Anterior cingulate cortex (tissue), 58 donors: ENCODE measurements around the gene ACADS.
A peak's percentile ranks its signal among the peaks of the same experiment; 100 is the strongest.

Source experiments
- DNase-seq, 58 donors: peaks; one replicate each; lab custom pipeline; 2025; lab: John Stamatoyannopoulos, UW

The ACADS gene, protein sequence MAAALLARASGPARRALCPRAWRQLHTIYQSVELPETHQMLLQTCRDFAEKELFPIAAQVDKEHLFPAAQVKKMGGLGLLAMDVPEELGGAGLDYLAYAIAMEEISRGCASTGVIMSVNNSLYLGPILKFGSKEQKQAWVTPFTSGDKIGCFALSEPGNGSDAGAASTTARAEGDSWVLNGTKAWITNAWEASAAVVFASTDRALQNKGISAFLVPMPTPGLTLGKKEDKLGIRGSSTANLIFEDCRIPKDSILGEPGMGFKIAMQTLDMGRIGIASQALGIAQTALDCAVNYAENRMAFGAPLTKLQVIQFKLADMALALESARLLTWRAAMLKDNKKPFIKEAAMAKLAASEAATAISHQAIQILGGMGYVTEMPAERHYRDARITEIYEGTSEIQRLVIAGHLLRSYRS

DNA sequence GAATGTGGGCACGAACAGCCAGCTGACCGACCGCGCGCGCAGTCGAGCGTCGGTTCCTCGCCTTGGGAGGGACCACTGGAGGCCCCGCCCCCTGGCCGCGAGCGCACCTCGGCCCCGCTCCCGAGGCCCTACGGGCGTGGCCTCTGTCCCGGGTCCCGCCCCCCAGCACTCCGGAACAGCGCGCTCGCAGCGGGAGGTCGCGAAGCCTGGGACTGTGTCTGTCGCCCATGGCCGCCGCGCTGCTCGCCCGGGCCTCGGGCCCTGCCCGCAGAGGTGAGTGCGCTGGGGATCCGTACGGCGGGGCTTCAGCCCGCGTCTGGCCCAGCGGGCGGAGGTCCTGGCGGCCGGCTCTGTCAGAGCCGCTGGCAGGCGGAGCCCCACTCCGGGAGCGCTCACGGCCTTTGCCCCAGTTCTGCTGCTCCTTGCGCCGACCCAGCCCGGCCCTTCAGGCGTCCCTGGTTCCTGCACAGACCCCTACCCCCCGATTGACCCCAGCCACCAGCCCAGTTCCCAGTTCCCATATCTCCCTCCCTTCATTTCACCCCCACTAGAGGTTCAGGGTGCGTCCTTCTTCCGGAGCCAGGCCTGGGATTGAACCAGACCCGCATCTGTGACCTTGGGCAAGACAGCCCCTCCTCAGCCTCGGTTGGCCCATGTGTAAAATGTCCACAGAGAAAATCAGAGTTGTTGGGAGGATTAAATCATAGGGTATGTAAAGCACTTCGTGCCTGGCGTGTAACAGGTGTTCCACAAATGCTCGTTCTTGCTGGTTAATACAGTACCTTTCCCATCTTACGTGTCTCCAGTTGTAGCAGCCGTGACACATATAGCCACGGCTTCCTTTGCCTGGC lies at the start of gene ACADS:
Gene ACADS, plus strand, starts transcription at position 168 of the 851 bp plus-strand sequence. Its CDS starts 60 bp downstream, at position 228.
- peak in 54 of 58 donors; percentile 14 to 84 (median 66) for DNase-seq

DNA sequence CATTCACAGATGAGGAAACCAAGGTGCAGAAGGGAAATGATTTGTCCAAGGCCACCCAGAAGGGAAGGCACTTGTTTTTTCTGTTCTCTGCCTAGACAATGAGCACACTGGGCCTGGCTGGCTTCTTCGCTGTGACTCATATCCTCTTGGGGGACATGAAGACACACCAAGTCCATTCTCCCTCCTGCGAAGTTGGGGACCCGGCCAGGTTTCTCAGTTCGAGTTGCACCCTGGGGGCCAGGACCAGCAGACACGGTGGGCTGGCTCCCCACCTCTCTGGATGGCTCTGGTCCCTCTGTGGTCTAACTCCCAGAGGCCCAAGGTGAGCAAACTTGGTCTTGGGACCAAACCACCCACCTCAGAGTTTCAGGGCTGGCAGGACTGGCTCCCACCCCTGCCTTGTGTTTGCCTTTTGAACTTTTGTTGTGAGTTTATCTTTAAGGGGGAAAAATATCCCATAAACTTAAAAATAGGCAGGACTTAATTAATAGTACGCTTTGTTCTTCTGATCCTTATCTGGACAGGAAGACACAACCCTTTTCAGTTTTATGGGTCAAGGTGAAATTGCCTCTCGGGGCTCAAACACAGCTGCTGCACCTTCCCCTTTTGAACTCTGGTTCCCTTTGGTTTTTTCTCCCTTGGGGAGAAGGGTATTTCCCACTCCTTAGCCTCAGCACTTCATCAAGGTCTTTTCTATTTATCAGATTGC lies 47.7 kb upstream of the ACADS start:
- no peak for DNase-seq

DNA sequence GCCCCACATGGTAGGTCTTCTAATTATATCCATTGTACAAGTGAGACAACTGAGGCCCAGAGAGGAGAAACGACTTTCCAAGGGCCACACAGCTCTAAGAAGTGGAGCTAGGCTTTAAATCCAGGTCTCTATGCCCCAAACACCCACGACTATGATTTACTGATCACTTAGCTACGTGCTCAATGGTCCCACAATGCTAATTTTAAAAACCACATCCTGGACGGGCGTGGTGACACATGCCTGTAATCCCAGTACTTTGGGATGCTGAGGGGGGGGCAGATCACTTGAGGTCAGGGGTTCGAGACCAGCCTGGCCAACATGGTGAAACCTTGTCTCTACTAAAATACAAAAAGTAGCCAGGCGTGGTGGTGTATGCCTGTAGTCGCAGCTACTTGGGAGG lies 47.1 kb upstream of the ACADS start:
- no peak for DNase-seq

DNA sequence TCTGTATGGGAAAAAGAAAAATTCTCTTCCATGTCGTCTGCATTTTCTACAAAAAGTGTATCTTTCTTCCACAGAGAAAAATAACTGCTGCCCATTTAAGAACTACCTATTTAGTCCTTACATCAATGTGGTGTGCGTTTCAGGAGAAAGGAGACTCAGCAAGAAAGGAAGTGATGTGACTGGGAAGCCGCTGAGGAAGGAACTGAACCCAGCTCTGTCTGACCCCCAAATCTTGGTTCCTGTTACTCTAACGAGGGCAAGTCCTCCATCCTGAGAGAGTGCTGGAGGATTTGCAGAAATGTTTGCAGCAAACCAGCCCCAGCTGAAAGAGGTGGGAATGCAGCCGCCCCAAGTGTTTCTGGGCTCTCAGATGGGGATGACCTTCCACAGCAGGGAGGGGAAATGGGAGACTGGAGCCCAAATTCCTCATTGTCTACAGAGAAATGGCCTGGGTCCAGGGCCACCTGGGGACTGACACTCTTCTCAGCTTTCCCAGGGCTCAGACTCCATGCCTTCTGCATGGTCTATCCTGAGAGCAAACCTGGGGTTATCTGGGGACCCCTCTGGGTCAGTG lies 45.4 kb upstream of the ACADS start:
- no peak for DNase-seq

DNA sequence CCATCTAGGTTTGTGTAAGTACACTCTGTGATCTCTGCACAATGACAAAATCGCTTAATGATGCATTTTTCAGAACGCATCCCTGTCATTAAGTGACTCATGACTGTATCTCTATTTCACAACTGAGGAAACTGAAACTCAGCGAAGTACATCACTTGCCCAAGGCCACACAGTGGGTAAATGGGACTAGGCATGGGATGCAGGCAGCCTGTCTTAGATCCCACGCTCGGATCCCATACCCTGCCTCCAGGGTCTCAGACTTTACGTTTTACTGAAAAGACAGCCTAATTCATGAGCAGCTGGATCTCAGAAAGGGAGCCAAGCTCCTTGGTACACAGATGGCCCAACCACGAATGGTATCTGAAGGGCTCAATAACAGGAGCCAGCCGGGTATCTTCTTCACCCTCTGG lies 41.1 kb upstream of the ACADS start:
- DNase-seq, result no peak

DNA sequence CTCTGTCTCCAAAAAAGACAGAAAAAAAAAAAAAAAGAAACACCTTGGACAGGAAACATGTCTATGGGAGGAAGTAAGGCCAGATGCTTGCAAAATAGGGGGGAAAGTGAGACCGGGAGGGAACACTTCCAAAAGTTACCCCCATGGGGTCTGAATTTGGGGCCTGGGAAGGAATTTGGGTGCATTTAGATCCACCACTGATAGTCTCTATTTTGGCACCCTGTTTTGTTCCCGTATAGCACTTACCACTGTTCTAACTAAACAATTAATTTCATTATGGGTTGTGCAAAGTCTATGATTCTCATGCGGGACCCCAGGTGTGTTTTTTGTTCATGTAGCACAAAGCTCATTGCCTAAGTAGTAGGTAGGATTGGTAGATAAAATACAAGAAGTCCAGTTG lies 40.1 kb upstream of the ACADS start:
- DNase-seq, result no peak

DNA sequence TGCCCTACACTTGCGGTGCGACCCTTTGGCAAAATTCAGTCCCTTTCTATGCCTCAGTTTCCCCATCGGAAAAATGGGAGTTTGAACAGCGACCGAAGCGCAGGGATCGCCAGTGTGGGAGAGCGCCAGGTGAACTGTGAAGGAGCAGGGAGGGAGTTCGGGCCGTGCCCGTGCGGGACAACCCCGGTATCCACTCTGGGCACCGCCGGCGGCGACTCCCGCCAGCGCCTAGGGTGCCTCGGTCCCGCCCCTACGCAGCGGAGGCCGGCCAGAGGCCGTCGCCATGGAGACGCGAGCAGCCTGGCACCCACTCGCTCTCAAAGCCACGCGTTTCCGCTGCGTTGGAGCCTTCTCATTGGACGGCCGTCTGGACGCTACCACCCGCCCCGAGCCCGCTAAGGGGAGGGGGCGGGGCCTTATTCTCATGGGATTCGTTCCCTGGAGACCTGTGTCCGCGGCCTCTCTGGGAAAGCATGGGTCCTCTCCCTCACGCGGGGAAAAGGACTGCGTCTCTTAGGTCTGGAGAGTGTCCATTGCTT lies 39.4 kb upstream of the ACADS start:
- peak; percentile 85 to 100 (median 97) for DNase-seq

DNA sequence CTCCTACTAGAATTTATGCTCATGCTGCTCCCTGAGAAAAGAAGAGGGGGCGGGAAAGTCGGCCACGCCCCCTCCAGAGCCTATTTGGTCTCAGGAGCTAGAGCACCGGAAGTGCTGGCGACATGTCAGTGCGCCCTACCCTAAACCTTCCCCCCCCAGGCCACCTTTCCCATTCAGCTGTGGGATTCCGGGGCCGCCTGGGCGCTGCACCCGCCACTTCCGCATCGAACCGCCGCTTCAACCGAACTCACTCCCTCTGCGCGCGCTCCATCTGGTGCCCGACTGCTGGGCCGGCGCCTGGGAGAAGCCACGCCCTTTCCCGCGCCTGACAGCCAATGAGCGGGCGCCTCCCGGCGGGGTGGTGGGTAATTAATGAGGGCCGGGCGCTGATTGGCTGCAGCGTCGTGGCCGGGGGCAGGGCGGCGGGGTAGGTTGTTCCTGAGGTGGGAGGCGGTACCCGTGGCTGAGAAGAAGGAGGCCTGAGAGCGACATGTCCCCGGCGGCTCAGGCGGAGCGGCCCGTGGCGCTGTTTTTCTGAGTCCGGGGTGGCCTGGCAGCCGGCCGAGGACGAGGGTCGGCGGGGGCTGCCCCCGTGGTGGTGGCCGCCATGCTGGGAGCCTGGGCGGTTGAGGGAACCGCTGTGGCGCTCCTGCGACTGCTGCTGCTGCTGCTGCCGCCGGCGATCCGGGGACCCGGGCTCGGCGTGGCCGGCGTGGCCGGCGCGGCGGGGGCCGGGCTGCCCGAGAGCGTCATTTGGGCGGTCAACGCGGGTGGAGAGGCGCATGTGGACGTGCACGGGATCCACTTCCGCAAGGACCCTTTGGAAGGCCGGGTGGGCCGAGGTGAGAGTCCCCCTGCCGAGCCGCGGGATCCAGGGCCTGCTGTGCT lies 38.7 kb upstream of the ACADS start, which contains the start of gene MLEC:
Gene MLEC, plus strand, starts transcription at position 460 of the 888 bp plus-strand sequence. Its CDS starts 148 bp downstream, at position 608.
- DNase-seq, result peak; percentile 92 to 100 (median 99)

DNA sequence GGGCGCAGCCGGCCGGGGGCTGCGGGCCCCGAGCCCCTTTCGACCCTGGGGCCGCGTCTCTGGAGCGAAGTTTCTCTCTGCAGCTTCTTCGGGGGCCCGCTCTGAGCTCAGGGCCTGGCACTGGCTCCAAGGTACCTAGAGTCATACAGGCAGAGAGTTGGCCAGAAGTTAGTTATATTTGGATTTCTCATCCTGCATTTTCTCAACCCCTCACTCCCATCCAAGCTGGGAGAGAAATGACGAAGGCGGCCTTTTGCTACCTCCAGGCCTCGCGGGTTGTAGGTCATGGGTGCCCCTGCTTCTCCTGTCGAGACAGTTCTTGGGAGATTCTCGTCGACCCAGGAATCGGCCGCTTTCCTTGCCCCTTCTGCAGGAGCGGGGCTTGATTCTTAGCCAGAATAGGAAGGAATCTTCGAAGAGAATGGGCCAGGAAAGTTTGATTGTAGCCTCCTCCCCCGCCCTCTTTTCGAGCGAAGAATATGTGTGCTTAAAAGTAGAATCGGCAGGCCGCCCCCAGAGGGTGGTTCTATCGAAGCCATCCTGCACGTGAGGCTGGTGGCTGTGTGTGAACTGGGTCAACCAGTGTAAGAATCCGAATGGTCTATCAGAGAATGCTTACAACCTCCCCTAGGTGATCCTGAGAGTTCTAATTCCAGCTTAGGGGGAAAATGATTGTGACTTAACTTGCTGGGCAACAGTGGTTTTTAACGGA lies 37.9 kb upstream of the ACADS start:
- DNase-seq, result peak in 2 of 58 donors; percentile 13 to 38

DNA sequence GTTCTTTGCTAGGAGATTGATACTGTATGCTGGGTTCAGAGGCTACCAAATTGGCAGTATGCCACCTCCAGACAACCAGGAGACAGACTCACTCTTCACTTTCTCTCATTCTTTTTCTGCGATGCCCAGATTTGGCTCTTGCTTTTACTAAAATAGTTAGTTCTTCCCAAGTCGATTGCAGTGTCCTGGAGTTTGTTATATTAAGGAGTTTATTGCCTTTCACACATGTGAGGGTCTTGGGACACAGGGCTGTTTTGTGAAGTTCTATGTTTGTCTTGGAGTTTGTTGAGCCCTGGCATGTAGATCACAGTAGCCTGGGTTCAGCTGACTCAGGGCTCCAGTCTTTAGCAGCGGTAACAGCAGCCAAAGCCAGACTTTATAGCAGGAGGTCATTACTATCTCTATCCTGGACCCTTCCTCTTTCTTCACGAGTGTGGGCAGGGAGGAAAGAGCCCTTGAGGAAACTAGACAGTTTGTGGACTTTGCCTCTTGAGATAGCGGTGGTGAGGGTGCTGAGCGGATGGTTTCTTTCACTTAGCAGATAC lies 37.0 kb upstream of the ACADS start:
- DNase-seq, result peak in 1 of 58 donors; percentile 19

DNA sequence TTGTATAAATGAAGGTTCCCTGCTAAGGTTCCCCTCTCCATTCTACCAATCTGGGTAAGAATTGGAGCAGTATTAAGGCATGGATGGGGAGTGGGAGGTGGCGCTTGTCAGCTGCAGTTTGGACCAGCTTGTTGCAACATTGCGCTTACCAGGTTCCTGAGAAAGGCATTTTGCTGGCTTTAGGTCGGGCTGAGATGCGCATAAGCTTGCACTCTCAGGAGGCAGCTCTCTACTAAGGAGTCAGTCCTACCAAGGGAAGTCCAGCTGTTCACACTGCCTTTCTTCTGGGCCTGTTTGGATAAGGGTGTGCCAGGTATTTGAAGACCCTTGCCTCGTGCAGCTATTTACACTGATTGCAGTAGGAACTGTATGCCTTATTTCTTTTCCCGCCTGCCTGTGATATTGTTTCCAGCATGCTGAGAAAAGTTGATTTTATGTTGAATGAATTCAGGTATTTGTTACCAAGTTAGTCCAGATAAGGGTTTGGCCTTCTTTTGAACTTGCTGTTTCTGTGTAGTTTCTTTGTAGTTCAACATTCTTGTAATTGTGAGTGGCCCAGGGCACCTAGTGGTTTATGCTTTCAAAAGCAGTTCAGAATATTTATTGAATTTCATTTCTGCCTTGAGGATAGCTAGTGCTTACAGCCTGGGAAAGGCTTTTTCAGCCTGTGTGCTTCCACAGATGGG lies 36.1 kb upstream of the ACADS start:
- DNase-seq, result no peak

DNA sequence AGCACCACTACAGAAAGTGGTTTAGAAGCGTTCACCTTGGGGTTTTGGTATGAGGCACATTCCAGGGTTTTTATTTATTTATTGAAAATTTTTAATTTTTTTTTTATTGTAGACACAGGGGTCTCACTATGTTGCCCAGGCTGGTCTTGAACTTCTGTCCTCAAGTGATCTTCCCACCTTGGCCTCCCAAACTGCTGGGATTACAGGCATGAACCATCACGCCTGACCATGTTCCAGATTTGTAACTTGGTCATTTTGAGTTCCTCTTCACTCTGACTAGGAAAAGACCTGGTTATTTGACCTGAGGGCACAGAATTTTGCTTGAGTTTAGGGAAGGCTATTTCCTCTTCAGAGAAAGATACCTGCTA lies 35.6 kb upstream of the ACADS start:
- DNase-seq, result no peak

DNA sequence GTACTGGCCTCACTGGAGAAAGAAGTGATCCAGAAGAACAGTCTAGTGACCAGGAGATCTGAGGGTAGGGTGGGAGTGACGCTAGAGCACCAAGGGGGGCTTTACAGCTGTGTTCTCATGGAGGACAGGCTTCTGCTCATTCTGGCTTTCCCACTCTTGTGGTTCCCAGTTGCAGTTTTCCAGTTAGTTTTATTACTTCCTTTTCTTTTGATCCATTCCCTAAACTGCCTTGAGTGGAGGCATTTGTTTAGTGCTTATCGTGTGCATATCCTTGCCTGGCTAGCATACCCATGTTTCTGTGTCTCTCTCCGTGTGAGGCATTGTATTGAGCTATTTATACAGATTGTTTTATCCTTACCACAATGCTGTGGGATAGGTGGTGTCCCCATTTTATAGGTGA lies 34.6 kb upstream of the ACADS start:
- DNase-seq, result no peak

DNA sequence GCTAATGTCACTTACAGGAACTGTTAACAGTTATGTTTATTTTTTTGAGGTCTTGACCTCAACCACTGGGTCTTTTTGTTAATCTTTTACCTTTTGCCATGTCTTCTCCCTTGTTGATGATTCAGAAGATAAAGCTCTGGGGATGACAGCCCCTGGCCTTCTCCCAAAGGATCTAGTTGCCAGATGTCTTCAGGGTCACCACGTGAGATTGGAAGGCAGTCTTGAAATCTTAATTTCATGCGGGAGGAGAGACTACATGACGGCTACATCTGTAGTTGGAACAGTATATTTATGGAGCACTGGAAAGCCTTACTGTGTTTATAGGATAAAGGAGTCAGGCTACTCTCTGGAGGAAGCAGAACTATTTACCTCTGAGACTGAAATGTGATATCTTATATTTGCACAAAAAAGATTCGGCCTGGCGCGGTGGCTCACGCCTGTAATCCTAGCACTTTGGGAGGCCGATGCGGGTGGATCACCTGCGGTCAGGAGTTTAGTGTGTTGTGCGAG lies 33.0 kb upstream of the ACADS start:
- DNase-seq, result no peak

DNA sequence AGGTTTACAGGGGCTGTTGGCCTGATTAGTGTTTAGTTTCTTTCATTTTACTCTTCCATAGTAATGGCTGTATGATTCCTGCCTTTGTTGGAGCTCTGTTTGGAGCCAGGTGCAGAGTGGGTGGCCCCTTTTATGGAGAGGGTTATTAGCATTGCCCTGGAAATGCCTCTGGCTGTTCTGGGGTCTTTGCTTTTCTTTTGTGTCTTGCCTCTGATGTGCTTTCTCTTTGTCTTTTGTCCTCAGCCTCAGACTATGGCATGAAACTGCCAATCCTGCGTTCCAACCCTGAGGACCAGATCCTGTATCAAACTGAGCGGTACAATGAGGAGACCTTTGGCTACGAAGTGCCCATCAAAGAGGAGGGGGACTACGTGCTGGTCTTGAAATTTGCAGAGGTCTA lies 31.8 kb upstream of the ACADS start:
- no peak for DNase-seq

DNA sequence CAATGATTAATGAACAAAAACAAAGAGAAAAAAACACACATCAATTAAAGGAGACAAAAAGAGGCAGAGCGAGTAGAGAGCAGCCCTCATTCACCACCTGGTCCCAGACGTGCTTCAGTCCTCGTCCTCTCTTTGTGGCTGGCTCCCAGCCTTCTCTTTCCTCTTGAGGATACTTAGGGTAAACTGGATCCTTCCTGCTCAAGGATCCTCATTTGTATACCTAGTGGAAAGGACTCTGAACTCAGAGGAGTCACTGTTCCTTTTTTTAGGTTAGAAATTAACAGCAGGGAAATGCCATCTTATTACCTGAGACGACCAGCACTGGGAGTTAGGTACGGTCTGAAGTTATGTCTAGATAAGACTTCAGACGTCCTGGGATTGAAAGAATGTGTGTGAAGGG lies 29.0 kb upstream of the ACADS start:
- DNase-seq, result no peak

DNA sequence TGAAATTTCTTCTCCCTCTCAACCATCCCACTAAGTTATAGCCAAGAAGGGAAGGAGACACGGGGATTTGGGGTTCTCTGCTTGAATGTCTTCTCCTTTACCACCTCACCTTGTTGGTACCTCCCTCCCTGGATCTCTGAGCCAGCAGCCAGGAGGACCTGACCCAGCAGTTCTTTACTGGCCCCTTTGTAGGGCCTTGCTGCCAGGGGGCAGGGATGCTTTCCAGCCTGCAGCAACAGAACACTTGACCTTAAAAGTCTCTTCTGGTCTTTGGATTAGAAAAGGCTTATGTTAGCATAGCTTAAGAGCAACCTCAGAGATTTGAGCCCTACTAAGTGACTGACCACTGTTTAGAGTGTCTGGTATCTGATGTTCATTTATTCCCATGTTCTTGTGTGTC lies 28.3 kb upstream of the ACADS start:
- DNase-seq, result no peak
